ENCODE measurements around the gene CAMTA2.

The CAMTA2 gene

GRCh38 chr17:4920351-4921048 is 67.0 kb downstream of the CAMTA2 start:
- DNase-seq, result no peak

DNA sequence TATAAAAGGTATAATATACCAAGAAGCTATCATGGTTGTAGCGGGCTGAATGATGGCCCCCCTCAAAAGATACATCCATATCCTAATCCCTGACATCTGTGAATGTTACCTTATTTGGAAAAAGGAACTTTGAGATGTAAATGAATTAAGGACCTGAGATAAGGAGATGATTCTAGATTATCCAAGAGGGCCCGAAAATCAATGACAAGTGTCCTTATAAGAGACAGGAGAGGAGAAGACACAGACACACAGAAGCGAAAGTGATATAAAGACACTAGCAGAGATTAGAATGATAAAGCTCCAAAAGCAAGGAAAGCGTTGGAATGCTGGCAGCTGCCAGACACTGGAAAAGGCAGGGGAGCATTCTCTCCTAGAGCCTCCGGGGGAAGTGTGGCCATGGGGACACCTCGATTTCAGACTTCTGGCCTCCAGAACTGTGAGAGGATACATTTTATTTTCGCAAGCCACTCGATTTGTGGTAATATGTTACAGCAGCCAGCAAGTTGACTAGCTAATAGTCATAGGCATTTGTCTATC is 67.9 kb downstream of the CAMTA2 start:
- DNase-seq, result no peak

Data from DMS79 (cell line).